ENCODE data around the gene ARHGAP15.

Gene ARHGAP15

GRCh38 chr2:143572421-143572820 lies 443.2 kb downstream of the ARHGAP15 start:
- TF ChIP-seq ZBTB7A (IDR thresholded peaks at IDR 0.05; ENCODE audit: low read depth) (no peak), RAD21 (IDR thresholded peaks at IDR 0.05; ENCODE audit: low read depth) (no peak), NFIC (IDR thresholded peaks at IDR 0.05) (no peak), YY1 (IDR thresholded peaks at IDR 0.05; ENCODE audit: low read depth) (no peak), TCF12 (IDR thresholded peaks at IDR 0.05; ENCODE audit: low read depth) (no peak), FOXM1 (IDR thresholded peaks at IDR 0.05; ENCODE audit: borderline replicate concordance, low read depth) (no peak), EP300 (IDR thresholded peaks at IDR 0.05; ENCODE audit: borderline replicate concordance) (no peak), TEAD4 (IDR thresholded peaks at IDR 0.05) (no peak), CREB1 (IDR thresholded peaks at IDR 0.05; ENCODE audit: low read depth) (no peak), CEBPB (IDR thresholded peaks at IDR 0.05) (no peak), USF1 (IDR thresholded peaks at IDR 0.05) (no peak)
- TF ChIP-seq, protein P1, sequence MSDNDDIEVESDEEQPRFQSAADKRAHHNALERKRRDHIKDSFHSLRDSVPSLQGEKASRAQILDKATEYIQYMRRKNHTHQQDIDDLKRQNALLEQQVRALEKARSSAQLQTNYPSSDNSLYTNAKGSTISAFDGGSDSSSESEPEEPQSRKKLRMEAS (IDR thresholded peaks at IDR 0.05): no peak

- TF ChIP-seq TAF1 (IDR thresholded peaks at IDR 0.05; ENCODE audit: low read depth): no peak
- TF ChIP-seq TCF12 (IDR thresholded peaks at IDR 0.05; ENCODE audit: low read depth): no peak
- no peak for TF ChIP-seq RAD21 (IDR thresholded peaks at IDR 0.05; ENCODE audit: low read depth)
- no peak for TF ChIP-seq CREB1 (IDR thresholded peaks at IDR 0.05; ENCODE audit: low read depth)
- TF ChIP-seq ZBTB7A (IDR thresholded peaks at IDR 0.05; ENCODE audit: low read depth): no peak
- no peak for TF ChIP-seq EGR1 (IDR thresholded peaks at IDR 0.05)
- TF ChIP-seq, protein P1 (IDR thresholded peaks at IDR 0.05): no peak
- no peak for TF ChIP-seq FOXM1 (IDR thresholded peaks at IDR 0.05; ENCODE audit: borderline replicate concordance, low read depth)
- no peak for TF ChIP-seq USF1 (IDR thresholded peaks at IDR 0.05)
- no peak for TF ChIP-seq NFIC (IDR thresholded peaks at IDR 0.05)
- TF ChIP-seq REST (IDR thresholded peaks at IDR 0.05; ENCODE audit: low read depth): no peak
- TF ChIP-seq CEBPB (IDR thresholded peaks at IDR 0.05): no peak
- no peak for TF ChIP-seq YY1 (IDR thresholded peaks at IDR 0.05; ENCODE audit: low read depth)
- TF ChIP-seq TEAD4 (IDR thresholded peaks at IDR 0.05): no peak
- no peak for TF ChIP-seq EP300 (IDR thresholded peaks at IDR 0.05; ENCODE audit: borderline replicate concordance)
These were observed 444.9 kb downstream of the ARHGAP15 start for GRCh38 chr2:143574069-143574468.

DNA sequence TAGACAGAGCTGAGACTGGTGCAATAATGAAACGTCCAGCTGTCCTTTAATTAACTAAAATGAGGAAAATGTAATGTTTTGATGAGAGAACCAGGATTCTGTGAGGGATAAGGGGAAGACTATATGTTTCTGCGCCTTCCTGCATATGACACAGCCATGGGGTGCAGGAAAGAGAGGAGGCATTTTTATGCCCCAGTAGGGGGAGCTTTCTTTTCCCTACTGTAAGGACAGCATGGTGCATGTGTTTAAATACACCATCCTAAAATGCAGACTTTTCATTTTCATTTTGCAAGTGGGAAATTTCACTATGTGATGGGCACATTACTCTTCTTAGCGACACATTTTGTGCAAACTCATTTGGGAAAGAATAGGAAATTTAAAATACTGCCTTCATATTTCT lies 446.1 kb downstream of the ARHGAP15 start:
- no peak for TF ChIP-seq USF1 (IDR thresholded peaks at IDR 0.05)
- peak; percentile 34 for TF ChIP-seq RAD21 (IDR thresholded peaks at IDR 0.05; ENCODE audit: low read depth)
- TF ChIP-seq NFIC (IDR thresholded peaks at IDR 0.05): no peak
- TF ChIP-seq FOXM1 (IDR thresholded peaks at IDR 0.05; ENCODE audit: borderline replicate concordance, low read depth): no peak

- TF ChIP-seq FOXM1 (IDR thresholded peaks at IDR 0.05; ENCODE audit: borderline replicate concordance, low read depth): no peak
These were observed 448.3 kb downstream of the ARHGAP15 start for GRCh38 chr2:143577489-143577888.

GRCh38 chr2:143579456-143579855 lies 450.2 kb downstream of the ARHGAP15 start:
- TF ChIP-seq TEAD4 (IDR thresholded peaks at IDR 0.05) (no peak), YY1 (IDR thresholded peaks at IDR 0.05; ENCODE audit: low read depth) (no peak), NFIC (IDR thresholded peaks at IDR 0.05) (no peak), CREB1 (IDR thresholded peaks at IDR 0.05; ENCODE audit: low read depth) (no peak), TAF1 (IDR thresholded peaks at IDR 0.05; ENCODE audit: low read depth) (no peak)
- TF ChIP-seq, protein P1 (IDR thresholded peaks at IDR 0.05): no peak

DNA sequence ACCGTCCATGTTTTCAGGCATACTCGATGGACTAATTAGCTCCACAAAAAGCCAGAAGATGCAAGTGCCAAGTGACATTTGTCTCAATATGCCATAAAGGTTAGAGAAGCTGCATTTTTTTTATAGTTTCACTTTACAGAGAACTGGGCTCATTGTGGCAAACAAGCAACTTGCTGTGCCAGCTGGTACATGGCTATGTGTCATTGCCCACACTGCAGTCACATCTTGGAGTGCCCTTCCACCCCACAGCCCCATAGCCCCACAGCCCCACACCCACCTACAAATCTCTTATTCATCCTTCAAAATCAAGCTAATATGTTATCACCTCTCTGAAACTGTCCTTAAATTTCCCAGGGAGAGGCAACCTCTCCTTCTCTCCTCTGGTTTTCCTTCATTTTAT lies 451.9 kb downstream of the ARHGAP15 start:
- TF ChIP-seq EP300 (IDR thresholded peaks at IDR 0.05; ENCODE audit: borderline replicate concordance) (no peak), NFIC (IDR thresholded peaks at IDR 0.05) (no peak), EGR1 (IDR thresholded peaks at IDR 0.05) (no peak), TAF1 (IDR thresholded peaks at IDR 0.05; ENCODE audit: low read depth) (no peak), ZBTB7A (IDR thresholded peaks at IDR 0.05; ENCODE audit: low read depth) (no peak), FOXM1 (IDR thresholded peaks at IDR 0.05; ENCODE audit: borderline replicate concordance, low read depth) (no peak), CREB1 (IDR thresholded peaks at IDR 0.05; ENCODE audit: low read depth) (no peak), USF1 (IDR thresholded peaks at IDR 0.05) (no peak), TEAD4 (IDR thresholded peaks at IDR 0.05) (no peak), TCF12 (IDR thresholded peaks at IDR 0.05; ENCODE audit: low read depth) (no peak), REST (IDR thresholded peaks at IDR 0.05; ENCODE audit: low read depth) (no peak), YY1 (IDR thresholded peaks at IDR 0.05; ENCODE audit: low read depth) (no peak), CEBPB (IDR thresholded peaks at IDR 0.05) (no peak), RAD21 (IDR thresholded peaks at IDR 0.05; ENCODE audit: low read depth) (no peak)
- TF ChIP-seq, protein P1 (IDR thresholded peaks at IDR 0.05): no peak

Measured in Ishikawa (cell line).